Stimulated activated naive B cell treated with anti-CD40 and anti-IgM and Interleukin-4, amounts not matched to agents 10 μg/mL and 1 μg/mL and 100 μg/mL, for 72 hours (primary cell): Measurements from ENCODE around the gene SH2B2.

ENCODE experiments used
- ATAC-seq, 2 donors: fragments of 150-1000 bp; cut with Tn5 transposase; replicated peaks; 2 replicates each; pipeline ENCODE4 v1.10.0; 2021; ENCODE audit warnings: moderate library complexity in 1 of 2
- DNase-seq: peaks from one replicate; pipeline ENCODE4 v3.0.0; 2021
- H3K27ac Mint-ChIP-seq: one replicate; pipeline ENCODE4 v1.8.0; 2022; ENCODE audit warnings: mild to moderate bottlenecking, mixed read lengths
- H3K27me3 Mint-ChIP-seq, 2 donors: one replicate each; pipeline ENCODE4 v1.8.0; 2022; ENCODE audit warnings: mixed read lengths in 2 of 2
- H3K36me3 Mint-ChIP-seq, 2 donors: one replicate each; pipeline ENCODE4 v1.8.0; 2022; ENCODE audit warnings: mixed read lengths in 2 of 2, mild to moderate bottlenecking in 1 of 2
- H3K4me1 Mint-ChIP-seq, 2 donors: one replicate each; pipeline ENCODE4 v1.8.0; 2022; ENCODE audit warnings: mixed read lengths in 2 of 2, mild to moderate bottlenecking in 1 of 2
- H3K4me3 Mint-ChIP-seq, 2 donors: one replicate each; pipeline ENCODE4 v1.8.0; 2022; ENCODE audit warnings: mild to moderate bottlenecking in 2 of 2, mixed read lengths in 2 of 2, moderate library complexity in 1 of 2
- H3K9me3 Mint-ChIP-seq, 2 donors: one replicate each; pipeline ENCODE4 v1.8.0; 2022; ENCODE audit warnings: mixed read lengths in 2 of 2, mild to moderate bottlenecking in 1 of 2

SH2B2 gene

GRCh38 chr7:102287111-102287980, 678 bp downstream of the SH2B2 start:
- Mint-ChIP-seq H3K36me3 (peaks cover 0 to 5% of the 10 kb centered on the region in 2 donors), H3K9me3 (no peaks in the 10 kb centered on the region), H3K27ac (peak overlapping the region; percentile 86), H3K4me3 (peak overlapping the region; percentile 79 to 81), H3K27me3 (no peaks in the 10 kb centered on the region), H3K4me1 (peaks cover 47 to 78% of the 10 kb centered on the region in 2 donors)
- ATAC-seq (peak; percentile 31), DNase-seq (no peak)

- H3K36me3 Mint-ChIP-seq, result peaks cover 0 to 5% of the 10 kb centered on the region in 2 donors
- peaks cover 47 to 80% of the 10 kb centered on the region in 2 donors for H3K4me1 Mint-ChIP-seq
Measured at GRCh38 chr7:102287981-102288278, 1.3 kb downstream of the SH2B2 start.

GRCh38 chr7:102288285-102288930, 1.7 kb downstream of the SH2B2 start:
- no peak for DNase-seq
- Mint-ChIP-seq H3K9me3 (no peaks in the 10 kb centered on the region), H3K4me3 (peak overlapping the region; percentile 79 to 81), H3K27ac (peak overlapping the region; percentile 93), H3K4me1 (peaks cover 44 to 79% of the 10 kb centered on the region in 2 donors), H3K27me3 (no peaks in the 10 kb centered on the region), H3K36me3 (peaks cover 0 to 5% of the 10 kb centered on the region in 2 donors)
- no peak for ATAC-seq

More at GRCh38 chr7:102287981-102288278, 1.3 kb downstream of the SH2B2 start:
- peak overlapping the region; percentile 51 for H3K27ac Mint-ChIP-seq
- no peak for DNase-seq
- ATAC-seq, result no peak
- no peaks in the 10 kb centered on the region for H3K9me3 Mint-ChIP-seq
- H3K4me3 Mint-ChIP-seq, result peak overlapping the region; percentile 79 to 81
- no peaks in the 10 kb centered on the region for H3K27me3 Mint-ChIP-seq

- H3K27me3 Mint-ChIP-seq, result no peaks in the 10 kb centered on the region
- DNase-seq (peak; percentile 68), ATAC-seq (peak; percentile 20 to 37)
- peak overlapping the region; percentile 93 for H3K27ac Mint-ChIP-seq
- H3K9me3 Mint-ChIP-seq, result no peaks in the 10 kb centered on the region
- peaks cover 46 to 79% of the 10 kb centered on the region in 2 donors for H3K4me1 Mint-ChIP-seq
- H3K4me3 Mint-ChIP-seq, result peak overlapping the region; percentile 79 to 81
- peaks cover 0 to 5% of the 10 kb centered on the region in 2 donors for H3K36me3 Mint-ChIP-seq
Measured at GRCh38 chr7:102289057-102289456, 2.4 kb downstream of the SH2B2 start.

- Mint-ChIP-seq H3K4me1 (peaks cover 54 to 79% of the 10 kb centered on the region in 2 donors), H3K4me3 (peak overlapping the region; percentile 60 to 81), H3K27ac (peak overlapping the region; percentile 43), H3K27me3 (no peaks in the 10 kb centered on the region), H3K9me3 (no peaks in the 10 kb centered on the region), H3K36me3 (peaks cover 4 to 15% of the 10 kb centered on the region in 2 donors)
- DNase-seq (peak; percentile 69), ATAC-seq (peak; percentile 54 to 55)
Measured at GRCh38 chr7:102291056-102291915, 4.6 kb downstream of the SH2B2 start.

GRCh38 chr7:102291916-102292267, 5.2 kb downstream of the SH2B2 start:
- Mint-ChIP-seq H3K4me3 (peak overlapping the region; percentile 60 to 81), H3K9me3 (no peaks in the 10 kb centered on the region), H3K27ac (peak overlapping the region; percentile 43), H3K4me1 (peaks cover 56 to 84% of the 10 kb centered on the region in 2 donors), H3K27me3 (no peaks in the 10 kb centered on the region), H3K36me3 (peaks cover 6 to 19% of the 10 kb centered on the region in 2 donors)
- no peak for ATAC-seq
- DNase-seq, result no peak

- Mint-ChIP-seq H3K27ac (peak overlapping the region; percentile 25), H3K9me3 (no peaks in the 10 kb centered on the region), H3K27me3 (no peaks in the 10 kb centered on the region), H3K36me3 (peaks cover 10 to 28% of the 10 kb centered on the region in 2 donors), H3K4me1 (peaks cover 62 to 91% of the 10 kb centered on the region in 2 donors), H3K4me3 (no peak overlapping the region)
- ATAC-seq (no peak), DNase-seq (no peak)
Measured at GRCh38 chr7:102292813-102293798, 6.4 kb downstream of the SH2B2 start.

GRCh38 chr7:102294589-102294988, 7.9 kb downstream of the SH2B2 start:
- peaks cover 11 to 31% of the 10 kb centered on the region in 2 donors for H3K36me3 Mint-ChIP-seq
- ATAC-seq (no peak), DNase-seq (no peak)
- no peaks in the 10 kb centered on the region for H3K27me3 Mint-ChIP-seq
- H3K27ac Mint-ChIP-seq, result peak overlapping the region; percentile 88
- no peaks in the 10 kb centered on the region for H3K9me3 Mint-ChIP-seq
- peaks cover 54 to 80% of the 10 kb centered on the region in 2 donors for H3K4me1 Mint-ChIP-seq
- H3K4me3 Mint-ChIP-seq, result peak overlapping the region in 1 of 2 donors; percentile 61

- Mint-ChIP-seq H3K27ac (peak overlapping the region; percentile 90), H3K4me1 (peaks cover 50 to 70% of the 10 kb centered on the region in 2 donors)
- no peak for DNase-seq
Measured at GRCh38 chr7:102295346-102296178, 8.9 kb downstream of the SH2B2 start.

GRCh38 chr7:102296179-102296438, 9.4 kb downstream of the SH2B2 start:
- Mint-ChIP-seq H3K27ac (peak overlapping the region; percentile 90), H3K36me3 (peaks cover 11 to 34% of the 10 kb centered on the region in 2 donors), H3K9me3 (no peaks in the 10 kb centered on the region), H3K4me1 (peaks cover 47 to 65% of the 10 kb centered on the region in 2 donors), H3K27me3 (no peaks in the 10 kb centered on the region), H3K4me3 (peak overlapping the region; percentile 39 to 68)
- no peak for DNase-seq
- ATAC-seq, result no peak

More at GRCh38 chr7:102295346-102296178, 8.9 kb downstream of the SH2B2 start:
- no peaks in the 10 kb centered on the region for H3K9me3 Mint-ChIP-seq
- H3K36me3 Mint-ChIP-seq, result peaks cover 11 to 34% of the 10 kb centered on the region in 2 donors
- no peaks in the 10 kb centered on the region for H3K27me3 Mint-ChIP-seq
- peak in 1 of 2 donors; percentile 41 for ATAC-seq
- H3K4me3 Mint-ChIP-seq, result peak overlapping the region; percentile 39 to 68

- H3K36me3 Mint-ChIP-seq, result peaks cover 14 to 37% of the 10 kb centered on the region in 2 donors
- no peak for ATAC-seq
- H3K27me3 Mint-ChIP-seq, result no peaks in the 10 kb centered on the region
- peak overlapping the region; percentile 63 for H3K27ac Mint-ChIP-seq
- H3K4me3 Mint-ChIP-seq, result peak overlapping the region; percentile 14 to 68
- H3K4me1 Mint-ChIP-seq, result peaks cover 43 to 61% of the 10 kb centered on the region in 2 donors
- DNase-seq, result no peak
- no peaks in the 10 kb centered on the region for H3K9me3 Mint-ChIP-seq
Measured at GRCh38 chr7:102296514-102296913, 9.8 kb downstream of the SH2B2 start.

GRCh38 chr7:102297487-102298218, 11.0 kb downstream of the SH2B2 start:
- no peak overlapping the region for H3K4me3 Mint-ChIP-seq
- peaks cover 18 to 42% of the 10 kb centered on the region in 2 donors for H3K36me3 Mint-ChIP-seq
- H3K9me3 Mint-ChIP-seq, result no peaks in the 10 kb centered on the region
- H3K27me3 Mint-ChIP-seq, result no peaks in the 10 kb centered on the region
- H3K4me1 Mint-ChIP-seq, result peaks cover 42 to 55% of the 10 kb centered on the region in 2 donors
- ATAC-seq (no peak), DNase-seq (no peak)
- no peak overlapping the region for H3K27ac Mint-ChIP-seq
